Gastrocnemius medialis (tissue), 4 donors: ENCODE data around the gene ZMIZ2.
"Not testable (repeated sequence)": the region's sequence is repeated elsewhere in the genome, so short reads cannot be mapped to it uniquely, and the experiment has no call there.

ENCODE experiments used
- CTCF ChIP-seq, 5 experiments: fragments of 450-650 bp in 3 of 5; fragments of 200-600 bp in 2 of 5; sonication (generic) in 2 of 5; IDR thresholded peaks in 4 of 5; conservative IDR thresholded peaks in 1 of 5; 1 replicate in 4 of 5; 2 replicates in 1 of 5; pipeline ENCODE4 v1.5.1; 2016 to 2019; ENCODE audit warnings: antibody characterized with exemption in 5 of 5, mild to moderate bottlenecking in 3 of 5, moderate library complexity in 3 of 5
- POLR2A ChIP-seq, 2 donors: fragments of 450-650 bp; IDR thresholded peaks; one replicate each; pipeline ENCODE4 v1.6.1; 2017; ENCODE audit warnings: antibody characterized with exemption in 2 of 2, mild to moderate bottlenecking in 2 of 2, moderate library complexity in 2 of 2

GRCh38 chr7:44803828-44804519 lies 55.3 kb downstream of the ZMIZ2 start:
- TF ChIP-seq CTCF (IDR thresholded peaks at IDR 0.05 in 4 of 5, conservative IDR thresholded peaks at IDR 0.05 in 1 of 5); POLR2A (IDR thresholded peaks at IDR 0.05): not testable (repeated sequence)
